ACC112 (cell line): ENCODE measurements around the gene CSNK2A1.

Experiments used
- H2AFZ ChIP-seq: fragments of 200-600 bp; sonication (generic); one replicate; pipeline ENCODE4 v1.6.0; 2017; ENCODE audit warnings: antibody characterized with exemption, low read length; ENCODE audit not compliant: unreplicated experiment
- H3K27ac ChIP-seq: fragments of 200-600 bp; sonication (generic); 2 replicates; pipeline ENCODE4 v1.5.1; 2014; ENCODE audit warnings: low read depth, mild to moderate bottlenecking, antibody characterized with exemption, low read length, moderate library complexity
- H3K27me3 ChIP-seq: fragments of 200-600 bp; sonication (generic); 2 replicates; pipeline ENCODE4 v1.6.1; 2014; ENCODE audit warnings: mild to moderate bottlenecking, antibody characterized with exemption, low read length, moderate library complexity, mixed read lengths; ENCODE audit not compliant: insufficient read depth
- H3K36me3 ChIP-seq: fragments of 200-600 bp; sonication (generic); 2 replicates; pipeline ENCODE4 v1.6.1; 2016; ENCODE audit warnings: mild to moderate bottlenecking, antibody characterized with exemption, low read length, moderate library complexity, mixed read lengths; ENCODE audit not compliant: insufficient read depth
- H3K4me1 ChIP-seq: fragments of 200-600 bp; sonication (generic); one replicate; pipeline ENCODE4 v1.6.1; 2016; ENCODE audit warnings: low read length, mixed read lengths; ENCODE audit not compliant: insufficient read depth, unreplicated experiment, control insufficient read depth
- H3K4me3 ChIP-seq: fragments of 200-600 bp; sonication (generic); 2 replicates; pipeline ENCODE4 v1.5.1; 2014; ENCODE audit warnings: mild to moderate bottlenecking, low read depth, low read length
- H3K79me2 ChIP-seq: fragments of 200-600 bp; sonication (generic); one replicate; pipeline ENCODE4 v1.6.0; 2016; ENCODE audit warnings: low read length; ENCODE audit not compliant: control insufficient read depth, unreplicated experiment, insufficient read depth

CSNK2A1 gene

GRCh38 chr20:576156-576555 is 32.6 kb upstream of the CSNK2A1 start:
- H3K36me3 ChIP-seq = no peaks in the 10 kb centered on the region
- peaks cover 9% of the 10 kb centered on the region for H3K4me1 ChIP-seq
- H3K4me3 ChIP-seq = no peak overlapping the region
- H2AFZ ChIP-seq = no peak overlapping the region
- no peaks in the 10 kb centered on the region for H3K79me2 ChIP-seq
- no peak overlapping the region for H3K27ac ChIP-seq
- peaks cover 66% of the 10 kb centered on the region for H3K27me3 ChIP-seq

GRCh38 chr20:575230-575629 is 31.6 kb upstream of the CSNK2A1 start:
- H3K4me1 ChIP-seq = peaks cover 9% of the 10 kb centered on the region
- no peaks in the 10 kb centered on the region for H3K79me2 ChIP-seq
- no peak overlapping the region for H3K4me3 ChIP-seq
- H3K36me3 ChIP-seq = no peaks in the 10 kb centered on the region
- H2AFZ ChIP-seq = no peak overlapping the region
- no peak overlapping the region for H3K27ac ChIP-seq
- H3K27me3 ChIP-seq = peaks cover 63% of the 10 kb centered on the region

- H3K27ac ChIP-seq = no peak overlapping the region
- H3K4me3 ChIP-seq = no peak overlapping the region
- no peaks in the 10 kb centered on the region for H3K79me2 ChIP-seq
- H2AFZ ChIP-seq = no peak overlapping the region
- no peaks in the 10 kb centered on the region for H3K36me3 ChIP-seq
- H3K27me3 ChIP-seq = peaks cover 66% of the 10 kb centered on the region
- peaks cover 9% of the 10 kb centered on the region for H3K4me1 ChIP-seq
Measured at GRCh38 chr20:574297-574942, 30.8 kb upstream of the CSNK2A1 start.

GRCh38 chr20:573414-574296 is 30.1 kb upstream of the CSNK2A1 start:
- H3K79me2 ChIP-seq = no peaks in the 10 kb centered on the region
- H3K4me3 ChIP-seq = no peak overlapping the region
- H3K27ac ChIP-seq = no peak overlapping the region
- no peak overlapping the region for H2AFZ ChIP-seq
- peaks cover 71% of the 10 kb centered on the region for H3K27me3 ChIP-seq
- H3K4me1 ChIP-seq = peaks cover 9% of the 10 kb centered on the region
- H3K36me3 ChIP-seq = no peaks in the 10 kb centered on the region

GRCh38 chr20:572727-573126 is 29.1 kb upstream of the CSNK2A1 start:
- Histone ChIP-seq H3K27me3 (peaks cover 80% of the 10 kb centered on the region), H3K79me2 (no peaks in the 10 kb centered on the region), H3K36me3 (no peaks in the 10 kb centered on the region), H3K27ac (no peak overlapping the region), H3K4me3 (no peak overlapping the region), H3K4me1 (peaks cover 9% of the 10 kb centered on the region), H2AFZ (no peak overlapping the region)

GRCh38 chr20:571754-572441 is 28.3 kb upstream of the CSNK2A1 start:
- Histone ChIP-seq H3K36me3 (no peaks in the 10 kb centered on the region), H3K4me1 (peaks cover 9% of the 10 kb centered on the region), H2AFZ (peak overlapping the region; percentile 21), H3K79me2 (no peaks in the 10 kb centered on the region), H3K27ac (no peak overlapping the region), H3K27me3 (peaks cover 88% of the 10 kb centered on the region), H3K4me3 (peak overlapping the region; percentile 34)

GRCh38 chr20:568673-569415 is 25.3 kb upstream of the CSNK2A1 start:
- Histone ChIP-seq H3K79me2 (no peaks in the 10 kb centered on the region), H3K4me1 (peaks cover 9% of the 10 kb centered on the region), H2AFZ (no peak overlapping the region), H3K27me3 (peaks cover 64% of the 10 kb centered on the region), H3K27ac (no peak overlapping the region), H3K4me3 (no peak overlapping the region), H3K36me3 (no peaks in the 10 kb centered on the region)

GRCh38 chr20:568097-568652 is 24.6 kb upstream of the CSNK2A1 start:
- H3K4me1 ChIP-seq = peaks cover 9% of the 10 kb centered on the region
- no peaks in the 10 kb centered on the region for H3K79me2 ChIP-seq
- no peak overlapping the region for H3K27ac ChIP-seq
- no peaks in the 10 kb centered on the region for H3K36me3 ChIP-seq
- H3K4me3 ChIP-seq = no peak overlapping the region
- H2AFZ ChIP-seq = no peak overlapping the region
- H3K27me3 ChIP-seq = peaks cover 58% of the 10 kb centered on the region

- Histone ChIP-seq H3K4me3 (no peak overlapping the region), H3K27me3 (peaks cover 25% of the 10 kb centered on the region), H3K4me1 (no peaks in the 10 kb centered on the region), H2AFZ (no peak overlapping the region), H3K27ac (no peak overlapping the region), H3K36me3 (no peaks in the 10 kb centered on the region), H3K79me2 (no peaks in the 10 kb centered on the region)
Measured at GRCh38 chr20:564192-564591, 20.6 kb upstream of the CSNK2A1 start.

- H3K4me1 ChIP-seq = no peaks in the 10 kb centered on the region
- H3K27me3 ChIP-seq = peaks cover 15% of the 10 kb centered on the region
- H3K4me3 ChIP-seq = no peak overlapping the region
- H3K27ac ChIP-seq = no peak overlapping the region
- no peaks in the 10 kb centered on the region for H3K36me3 ChIP-seq
- no peaks in the 10 kb centered on the region for H3K79me2 ChIP-seq
- no peak overlapping the region for H2AFZ ChIP-seq
Measured at GRCh38 chr20:563187-563586, 19.6 kb upstream of the CSNK2A1 start.
